H1 (cell line): ENCODE results near the gene PMM2.

ENCODE experiments used
- BACH1 ChIP-seq: IDR thresholded peaks from 2 replicates; pipeline ENCODE4 v1.6.1; 2012; ENCODE audit warnings: low read length, improper control_type of control experiment
- BRCA1 ChIP-seq: IDR thresholded peaks from 2 replicates; pipeline ENCODE4 v1.6.1; 2012; ENCODE audit warnings: low read depth, low read length, improper control_type of control experiment
- CEBPB ChIP-seq: IDR thresholded peaks from 2 replicates; pipeline ENCODE4 v1.6.1; 2012; ENCODE audit warnings: low read depth, low read length
- CHD1 ChIP-seq: IDR thresholded peaks from 2 replicates; pipeline ENCODE4 v1.6.1; 2012; ENCODE audit warnings: low read depth, low read length, improper control_type of control experiment
- EZH2 ChIP-seq: fragments of 200-600 bp; sonication (generic); IDR thresholded peaks from 2 replicates; pipeline ENCODE4 v1.7.1; 2012; ENCODE audit warnings: low read depth, mild to moderate bottlenecking, moderate library complexity, low read length, inconsistent platforms; ENCODE audit not compliant: severe bottlenecking
- SP1 ChIP-seq: IDR thresholded peaks from 2 replicates; pipeline ENCODE4 v1.6.1; 2011; ENCODE audit warnings: low read depth, low read length
- ZNF274 ChIP-seq: IDR thresholded peaks from 2 replicates; pipeline ENCODE4 v1.7.0; 2012; ENCODE audit warnings: low read length, borderline replicate concordance; ENCODE audit errors: extremely low read depth
- TF ChIP-seq, protein P1 (sequence below), 3 experiments: IDR thresholded peaks; 1 replicate in 2 of 3; 2 replicates in 1 of 3; pipeline versions ENCODE4 v1.5.1 to v1.6.1; 2011; ENCODE audit warnings: low read length in 3 of 3, mild to moderate bottlenecking in 3 of 3, inconsistent platforms in 2 of 3, low read depth in 1 of 3, moderate library complexity in 1 of 3; ENCODE audit not compliant: insufficient read depth in 1 of 3; ENCODE audit errors: control extremely low read depth in 1 of 3

DNA sequence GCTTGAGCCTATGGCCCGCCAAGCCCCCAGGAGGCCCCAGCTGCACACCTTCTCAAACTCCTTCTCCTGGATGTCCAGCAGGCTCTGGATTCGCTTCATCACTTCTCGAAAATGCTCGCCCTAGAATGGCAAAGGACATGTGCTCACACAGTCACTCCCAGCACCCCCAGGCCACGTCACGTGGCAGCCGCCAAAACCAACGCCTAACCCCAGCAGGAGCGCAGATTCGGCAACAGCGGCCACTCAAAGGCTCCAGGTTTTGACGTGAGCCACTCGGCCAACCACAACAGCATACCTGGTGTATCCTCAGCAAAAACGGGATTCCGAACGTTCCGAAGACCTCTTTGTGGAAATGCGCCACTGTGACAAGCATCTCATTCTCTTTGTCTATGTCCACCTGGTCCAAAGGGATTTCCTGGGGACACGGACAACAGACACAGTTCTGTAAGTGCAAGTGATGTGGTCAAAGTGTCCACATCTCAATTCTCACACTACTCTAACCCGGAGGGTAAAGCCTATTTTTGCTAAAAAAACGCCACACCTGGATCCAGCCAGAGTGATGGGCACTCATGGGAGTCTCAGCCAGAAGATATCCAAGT, 97.2 kb downstream of the PMM2 start:
- no peak for TF ChIP-seq ZNF274
- TF ChIP-seq CEBPB, result no peak
- no peak for TF ChIP-seq BRCA1
- TF ChIP-seq CHD1, result no peak
- TF ChIP-seq SP1, result no peak
- TF ChIP-seq, protein P1, sequence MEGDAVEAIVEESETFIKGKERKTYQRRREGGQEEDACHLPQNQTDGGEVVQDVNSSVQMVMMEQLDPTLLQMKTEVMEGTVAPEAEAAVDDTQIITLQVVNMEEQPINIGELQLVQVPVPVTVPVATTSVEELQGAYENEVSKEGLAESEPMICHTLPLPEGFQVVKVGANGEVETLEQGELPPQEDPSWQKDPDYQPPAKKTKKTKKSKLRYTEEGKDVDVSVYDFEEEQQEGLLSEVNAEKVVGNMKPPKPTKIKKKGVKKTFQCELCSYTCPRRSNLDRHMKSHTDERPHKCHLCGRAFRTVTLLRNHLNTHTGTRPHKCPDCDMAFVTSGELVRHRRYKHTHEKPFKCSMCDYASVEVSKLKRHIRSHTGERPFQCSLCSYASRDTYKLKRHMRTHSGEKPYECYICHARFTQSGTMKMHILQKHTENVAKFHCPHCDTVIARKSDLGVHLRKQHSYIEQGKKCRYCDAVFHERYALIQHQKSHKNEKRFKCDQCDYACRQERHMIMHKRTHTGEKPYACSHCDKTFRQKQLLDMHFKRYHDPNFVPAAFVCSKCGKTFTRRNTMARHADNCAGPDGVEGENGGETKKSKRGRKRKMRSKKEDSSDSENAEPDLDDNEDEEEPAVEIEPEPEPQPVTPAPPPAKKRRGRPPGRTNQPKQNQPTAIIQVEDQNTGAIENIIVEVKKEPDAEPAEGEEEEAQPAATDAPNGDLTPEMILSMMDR (IDR thresholded peaks at IDR 0.05; ENCODE audit: control extremely low read depth in 1 of 3, insufficient read depth in 1 of 3, low read depth in 1 of 3, low read length in 3 of 3), result no peak
- TF ChIP-seq EZH2, result no peak
- TF ChIP-seq BACH1, result no peak
